Osteoblast (primary cell): ENCODE data around the gene QRSL1. TPM values are rescaled to one million over a fixed set of nuclear protein-coding genes. Genes with fewer than 3 reads are reported as not detected.

Experiments
- DNase-seq: peaks from one replicate; pipeline ENCODE4 v3.0.0; 2011; ENCODE audit warnings: low spot score, mixed read lengths; ENCODE audit not compliant: insufficient read length; ENCODE audit errors: missing footprints
- H2AFZ ChIP-seq: 2 replicates; pipeline ENCODE4 v1.6.0; 2011; ENCODE audit warnings: mild to moderate bottlenecking, low read length
- H3K27ac ChIP-seq: 2 replicates; pipeline ENCODE4 v1.5.1; 2011; ENCODE audit warnings: mild to moderate bottlenecking, low read depth, low read length, moderate library complexity
- H3K27me3 ChIP-seq: 2 replicates; pipeline ENCODE4 v1.6.0; 2012; ENCODE audit warnings: mild to moderate bottlenecking, control low read depth, inconsistent platforms, low read length, moderate library complexity; ENCODE audit not compliant: insufficient read depth
- H3K36me3 ChIP-seq: 2 replicates; pipeline ENCODE4 v1.5.1; 2011; ENCODE audit warnings: mild to moderate bottlenecking, low read length, control low read depth, moderate library complexity; ENCODE audit not compliant: insufficient read depth
- H3K4me1 ChIP-seq: 2 replicates; pipeline ENCODE4 v1.5.1; 2011; ENCODE audit warnings: mild to moderate bottlenecking, low read length, control low read depth, moderate library complexity; ENCODE audit not compliant: insufficient read depth
- H3K4me2 ChIP-seq: 2 replicates; pipeline ENCODE4 v1.6.0; 2011; ENCODE audit warnings: mild to moderate bottlenecking, low read length; ENCODE audit not compliant: insufficient read depth
- H3K4me3 ChIP-seq: fragments of 200-600 bp; sonication (generic); 3 replicates; pipeline ENCODE4 v1.5.1; 2012; ENCODE audit warnings: mild to moderate bottlenecking, low read length, inconsistent platforms; ENCODE audit not compliant: insufficient read depth
- H3K79me2 ChIP-seq: 2 replicates; pipeline ENCODE4 v1.6.0; 2012; ENCODE audit warnings: mild to moderate bottlenecking, low read length, control low read depth, inconsistent platforms; ENCODE audit not compliant: insufficient read depth
- H3K9me3 ChIP-seq: 2 replicates; pipeline ENCODE4 v1.5.1; 2011; ENCODE audit warnings: low read depth, low read length, control low read depth
- H4K20me1 ChIP-seq: 2 replicates; pipeline ENCODE4 v1.6.0; 2012; ENCODE audit warnings: mild to moderate bottlenecking, low read length, control low read depth; ENCODE audit not compliant: insufficient read depth
- CTCF ChIP-seq: IDR thresholded peaks from 2 replicates; pipeline ENCODE4 v1.5.1; 2011; ENCODE audit warnings: mild to moderate bottlenecking, low read depth, low read length, moderate library complexity; ENCODE audit errors: extremely low read depth
- total RNA-seq: library from RNA; depleted of rRNA; stranded (reverse); fragments of >200 nt; gene quantifications from 2 replicates; pipeline ENCODE4 v1.2.3, GENCODE V29; 2012

Gene QRSL1
- total RNA-seq, 1 donor = 12.7 TPM

- H3K79me2 ChIP-seq = no peaks in the 10 kb centered on the region
- no peak for DNase-seq
- H3K36me3 ChIP-seq = no peaks in the 10 kb centered on the region
- no peaks in the 10 kb centered on the region for H4K20me1 ChIP-seq
- H3K27me3 ChIP-seq = no peaks in the 10 kb centered on the region
- H3K4me1 ChIP-seq = no peaks in the 10 kb centered on the region
- H3K27ac ChIP-seq = no peak overlapping the region
- H3K4me3 ChIP-seq = no peak overlapping the region
- no peak for TF ChIP-seq CTCF
- no peak overlapping the region for H2AFZ ChIP-seq
- H3K9me3 ChIP-seq = no peaks in the 10 kb centered on the region
- H3K4me2 ChIP-seq = no peak overlapping the region
Measured at GRCh38 chr6:106614166-106614565, 15.2 kb upstream of the QRSL1 start.

DNA sequence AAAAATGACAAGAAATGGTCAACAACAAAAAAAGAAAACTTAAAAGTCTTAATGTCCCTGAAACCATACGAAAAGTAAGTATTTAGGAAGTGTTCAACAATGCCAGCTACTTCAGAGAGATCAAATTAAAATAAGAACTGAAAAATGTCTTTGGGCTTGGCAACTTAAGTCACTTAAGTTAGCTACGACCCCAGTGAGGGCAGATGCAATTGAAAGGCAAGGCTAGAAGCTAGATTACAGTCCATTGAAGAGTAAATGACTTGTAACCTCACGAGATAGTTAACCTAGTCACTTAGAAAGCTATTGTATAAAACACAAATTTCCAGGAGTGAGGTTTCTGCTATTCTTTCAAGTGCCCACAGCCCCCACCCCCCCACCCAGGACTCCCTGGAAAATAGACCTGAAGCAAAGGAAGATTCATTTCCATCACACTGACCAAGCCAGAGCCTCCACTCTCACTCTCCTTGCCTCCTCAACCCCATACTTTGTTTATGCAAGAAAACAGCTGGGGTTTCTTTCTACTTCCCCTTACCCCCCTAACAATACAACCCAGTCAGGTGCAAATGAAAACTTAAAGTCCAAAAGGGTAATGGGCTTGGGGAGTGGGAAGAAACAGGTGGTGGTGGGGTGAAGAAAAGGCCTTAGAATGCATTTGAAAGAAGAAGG, 14.7 kb upstream of the QRSL1 start:
- H3K4me1 ChIP-seq = no peaks in the 10 kb centered on the region
- no peaks in the 10 kb centered on the region for H4K20me1 ChIP-seq
- no peaks in the 10 kb centered on the region for H3K36me3 ChIP-seq
- no peaks in the 10 kb centered on the region for H3K9me3 ChIP-seq
- no peak overlapping the region for H3K4me2 ChIP-seq
- H3K27me3 ChIP-seq = no peaks in the 10 kb centered on the region
- DNase-seq = no peak
- H3K27ac ChIP-seq = no peak overlapping the region
- H3K4me3 ChIP-seq = no peak overlapping the region
- no peak for TF ChIP-seq CTCF
- H3K79me2 ChIP-seq = no peaks in the 10 kb centered on the region
- no peak overlapping the region for H2AFZ ChIP-seq

DNA sequence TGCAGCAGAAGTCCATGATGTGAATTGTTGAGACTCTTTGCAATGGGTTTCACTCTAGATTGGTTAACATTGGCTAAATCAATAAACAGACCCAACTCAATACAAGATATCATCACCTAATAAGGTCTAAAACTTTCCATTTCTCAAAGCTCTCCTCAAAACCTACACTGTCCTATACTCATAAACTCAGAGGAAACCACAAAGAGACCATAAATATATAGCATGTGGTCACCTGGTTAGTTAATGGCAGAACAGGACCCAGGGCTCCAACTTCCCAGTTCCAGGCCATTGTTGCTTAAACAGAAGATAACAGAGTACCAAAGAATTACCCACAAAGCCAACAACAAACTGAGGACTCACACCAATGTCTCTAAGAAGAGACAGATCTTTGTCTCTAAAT, 12.1 kb upstream of the QRSL1 start:
- Histone ChIP-seq H4K20me1 (no peaks in the 10 kb centered on the region), H3K36me3 (no peaks in the 10 kb centered on the region), H3K4me3 (no peak overlapping the region), H3K79me2 (no peaks in the 10 kb centered on the region), H3K4me1 (peaks cover 5% of the 10 kb centered on the region), H3K27me3 (no peaks in the 10 kb centered on the region), H3K4me2 (no peak overlapping the region), H3K27ac (no peak overlapping the region), H2AFZ (no peak overlapping the region), H3K9me3 (no peaks in the 10 kb centered on the region)
- no peak for DNase-seq
- TF ChIP-seq CTCF = no peak

DNA sequence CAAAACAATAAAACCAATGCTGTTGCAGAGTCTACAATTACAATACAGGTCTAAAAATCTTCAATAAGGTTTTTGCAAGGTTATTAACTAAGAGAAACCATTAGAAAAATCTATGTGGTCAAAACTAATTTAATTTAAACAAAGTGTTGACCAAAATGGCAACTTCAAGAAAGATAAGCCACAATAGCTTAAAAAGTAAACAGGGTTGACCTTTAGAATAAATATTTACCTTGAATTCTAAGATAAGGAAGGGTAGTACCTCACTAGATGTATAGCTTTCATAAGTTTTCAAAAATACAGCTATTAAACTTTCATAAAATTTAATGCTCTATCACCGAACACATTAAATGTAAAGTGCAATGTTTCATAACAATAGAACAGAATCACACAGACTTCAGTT, 11.5 kb upstream of the QRSL1 start:
- no peak for DNase-seq
- Histone ChIP-seq H3K4me1 (peaks cover 5% of the 10 kb centered on the region), H3K9me3 (no peaks in the 10 kb centered on the region), H3K36me3 (no peaks in the 10 kb centered on the region), H3K4me3 (no peak overlapping the region), H2AFZ (no peak overlapping the region), H3K27ac (no peak overlapping the region), H4K20me1 (no peaks in the 10 kb centered on the region), H3K79me2 (no peaks in the 10 kb centered on the region), H3K27me3 (no peaks in the 10 kb centered on the region), H3K4me2 (no peak overlapping the region)
- no peak for TF ChIP-seq CTCF
